Hippocampal formation (tissue), 2 donors: ENCODE measurements around the gene WDR27.
A peak's percentile ranks its signal among the peaks of the same experiment; 100 is the strongest.
"Not testable (repeated sequence)": the region's sequence is repeated elsewhere in the genome, so short reads cannot be mapped to it uniquely, and the experiment has no call there.

Source experiments
- DNase-seq, 2 donors: peaks; one replicate each; lab custom pipeline; 2025; lab: John Stamatoyannopoulos, UW

The WDR27 gene

GRCh38 chr6:169479783-169480495 lies 221.9 kb downstream of the WDR27 start:
- no peak for DNase-seq

- DNase-seq: no peak
Observed at GRCh38 chr6:169474362-169474761, 227.5 kb downstream of the WDR27 start.

- no peak for DNase-seq
Observed at GRCh38 chr6:169473663-169474062, 228.2 kb downstream of the WDR27 start.

- no peak for DNase-seq
Observed at GRCh38 chr6:169472786-169473416, 228.9 kb downstream of the WDR27 start.

GRCh38 chr6:169470790-169471189 lies 231.0 kb downstream of the WDR27 start:
- no peak for DNase-seq

GRCh38 chr6:169469028-169469427 lies 232.8 kb downstream of the WDR27 start:
- no peak for DNase-seq

- not testable (repeated sequence) for DNase-seq
Observed at GRCh38 chr6:169467755-169468154, 234.1 kb downstream of the WDR27 start.

- DNase-seq: not testable (repeated sequence)
Observed at GRCh38 chr6:169466256-169466655, 235.6 kb downstream of the WDR27 start.

- no peak for DNase-seq
Observed at GRCh38 chr6:169457762-169458161, 244.1 kb downstream of the WDR27 start.

GRCh38 chr6:169456840-169457239 lies 245.0 kb downstream of the WDR27 start:
- DNase-seq: no peak

GRCh38 chr6:169455470-169455869 lies 246.4 kb downstream of the WDR27 start:
- no peak for DNase-seq

- DNase-seq: no peak
Observed at GRCh38 chr6:169454872-169455204, 247.0 kb downstream of the WDR27 start.

GRCh38 chr6:169454204-169454871 lies 247.5 kb downstream of the WDR27 start:
- no peak for DNase-seq

GRCh38 chr6:169452869-169453620 lies 248.8 kb downstream of the WDR27 start:
- no peak for DNase-seq

- peak in 1 of 2 donors; percentile 3 for DNase-seq
Observed at GRCh38 chr6:169452117-169452868, 249.5 kb downstream of the WDR27 start.

- DNase-seq: no peak
Observed at GRCh38 chr6:169451065-169451838, 250.6 kb downstream of the WDR27 start.

- no peak for DNase-seq
Observed at GRCh38 chr6:169450097-169450496, 251.7 kb downstream of the WDR27 start.

GRCh38 chr6:169449221-169449620 lies 252.6 kb downstream of the WDR27 start:
- DNase-seq: no peak

- no peak for DNase-seq
Observed at GRCh38 chr6:169445661-169446581, 255.9 kb downstream of the WDR27 start.

GRCh38 chr6:169445227-169445626 lies 256.6 kb downstream of the WDR27 start:
- no peak for DNase-seq
